ENCODE data around the gene DUSP11.
"Not testable (repeated sequence)": the region's sequence is repeated elsewhere in the genome, so short reads cannot be mapped to it uniquely, and the experiment has no call there.

DUSP11 gene

DNA sequence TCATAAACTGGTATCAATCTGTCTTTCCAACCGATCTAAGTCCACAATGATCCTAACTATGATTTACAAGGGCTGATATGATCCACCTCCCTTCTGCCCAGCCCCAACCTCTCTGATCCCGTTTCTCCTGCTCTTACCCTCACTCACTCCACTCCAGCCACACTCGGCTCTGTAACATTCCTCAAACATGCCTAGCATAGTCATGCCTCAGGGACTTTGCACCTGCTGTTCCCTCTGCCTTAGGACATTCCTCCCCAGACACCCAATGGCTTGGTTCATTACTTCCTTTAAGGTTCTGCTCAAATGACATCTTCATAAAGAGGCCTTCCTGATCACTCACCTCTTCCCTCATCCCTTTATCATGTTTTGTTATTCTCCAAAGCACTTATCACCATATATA lies 9.2 kb downstream of the DUSP11 start:
- no peak for DNase-seq

DNA sequence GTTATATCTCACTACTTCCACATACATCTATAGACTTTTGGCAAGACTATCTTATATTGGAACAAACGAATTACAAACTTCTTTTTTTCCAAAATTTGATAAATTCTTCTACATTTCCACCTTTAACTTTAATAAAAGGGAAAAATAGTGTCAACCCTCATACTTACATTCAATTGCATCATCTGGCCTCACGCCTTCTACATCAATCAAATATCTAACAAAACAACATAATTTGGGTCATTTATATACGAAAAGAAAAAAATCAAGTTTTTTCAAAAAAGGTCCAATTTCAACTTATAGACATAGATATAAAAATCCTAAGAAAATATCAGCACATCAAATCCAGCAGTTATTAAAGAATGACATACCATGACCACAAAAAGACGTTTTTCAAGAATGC lies 12.9 kb downstream of the DUSP11 start:
- no peak for DNase-seq

- DNase-seq, result no peak
Measured at GRCh38 chr2:73766349-73766748, 13.6 kb downstream of the DUSP11 start.

GRCh38 chr2:73764945-73765344 lies 15.0 kb downstream of the DUSP11 start:
- DNase-seq, result no peak

- no peak for DNase-seq
Measured at GRCh38 chr2:73762571-73762970, 17.3 kb downstream of the DUSP11 start.

- no peak for DNase-seq
Measured at GRCh38 chr2:73759904-73760303, 20.0 kb downstream of the DUSP11 start.

DNA sequence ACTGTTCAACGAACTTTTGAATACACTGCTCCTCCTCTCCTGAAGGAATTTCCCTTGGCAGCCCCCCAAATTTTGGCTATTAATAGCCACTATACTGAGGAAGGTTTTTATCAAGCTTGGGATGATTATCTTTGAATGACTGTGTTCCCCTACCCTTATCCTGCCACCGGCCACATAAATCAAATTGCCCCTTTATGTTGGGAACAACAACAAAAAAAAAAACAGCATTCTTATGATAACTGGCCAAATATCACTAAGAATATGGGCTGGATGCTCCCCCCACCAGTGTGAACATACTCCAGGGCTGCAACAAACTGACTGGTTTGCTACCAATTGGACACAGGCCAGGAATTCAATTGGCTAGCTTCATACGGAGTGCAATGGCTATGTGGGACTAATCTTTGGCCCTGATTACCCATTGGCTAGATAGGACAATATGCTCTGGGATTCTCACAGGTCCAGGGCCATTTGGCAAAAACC lies 20.6 kb downstream of the DUSP11 start:
- no peak for DNase-seq

GRCh38 chr2:73754332-73754731 lies 25.6 kb downstream of the DUSP11 start:
- DNase-seq, result not testable (repeated sequence)

DNA sequence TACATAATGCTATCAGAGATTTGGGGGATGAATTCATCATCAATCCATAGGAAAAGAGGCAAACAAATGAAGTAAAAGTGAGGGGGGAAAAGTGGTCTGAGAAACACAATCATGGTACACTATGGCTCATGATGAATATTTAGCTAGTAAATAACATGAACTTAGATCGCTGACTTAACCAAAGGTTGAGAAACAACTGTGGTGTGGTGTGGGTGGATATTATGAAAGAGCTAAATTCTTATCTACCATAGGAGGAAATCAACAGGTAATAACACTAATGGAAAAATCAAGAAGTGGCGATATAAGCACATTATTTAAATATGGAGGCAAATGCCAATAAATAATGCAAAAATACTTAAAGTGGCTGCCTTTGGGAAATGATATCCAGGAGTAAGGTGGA lies 30.6 kb downstream of the DUSP11 start:
- no peak for DNase-seq

DNA sequence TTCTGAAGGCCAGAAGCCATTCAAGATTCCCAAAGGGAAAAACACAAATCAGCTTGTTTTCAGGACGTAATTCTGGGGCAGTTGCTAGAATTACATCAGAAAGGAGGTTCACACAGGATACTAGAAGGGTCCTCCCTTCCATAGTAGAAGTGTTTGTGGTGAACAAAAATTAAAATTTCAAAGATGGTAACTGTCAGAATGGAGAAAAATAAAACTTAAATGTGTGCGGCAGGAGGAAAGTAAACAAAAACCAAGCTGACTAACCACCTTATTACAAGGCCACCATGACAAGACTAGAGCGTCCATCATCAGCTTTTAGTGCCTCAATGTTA lies 33.1 kb downstream of the DUSP11 start:
- no peak for DNase-seq

DNA sequence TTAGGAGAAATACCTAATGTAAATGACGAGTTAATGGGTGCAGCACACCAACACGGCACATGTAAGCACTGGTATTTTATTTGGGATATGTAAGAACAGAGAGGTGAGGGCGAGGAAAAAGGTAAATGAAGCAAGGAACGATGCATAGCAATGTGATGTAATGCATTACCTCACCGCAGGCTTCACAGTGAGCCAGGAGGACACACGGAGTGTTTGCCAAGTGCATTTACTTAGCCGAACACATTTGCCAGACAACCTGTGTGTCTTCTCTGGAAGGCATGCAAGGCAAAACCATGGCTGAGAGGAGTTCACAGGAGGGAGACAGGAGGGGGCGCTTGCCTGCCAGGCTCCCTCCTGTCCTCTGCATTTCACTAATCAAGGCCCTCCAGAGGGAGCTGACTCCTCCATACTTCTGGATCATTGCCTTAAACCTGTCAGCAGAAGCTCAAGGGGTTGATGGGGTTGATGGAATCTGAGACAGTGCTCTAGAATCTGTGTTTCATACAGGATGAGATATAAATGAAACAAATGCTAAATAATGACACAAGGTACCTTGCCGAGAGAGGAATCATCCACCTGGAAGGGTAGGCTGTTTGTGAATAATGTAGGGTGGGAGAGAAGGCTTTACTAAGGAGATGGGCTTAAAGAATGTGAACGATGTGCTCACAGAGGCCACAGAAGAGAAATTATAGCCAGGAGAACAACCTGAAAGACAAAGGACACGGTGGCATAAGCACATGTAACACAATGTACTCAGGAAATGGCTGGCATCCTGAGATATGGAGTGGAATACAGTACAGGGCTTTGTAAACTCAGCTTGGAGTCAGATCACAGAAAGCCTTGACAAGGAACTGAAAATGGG lies 33.7 kb downstream of the DUSP11 start:
- DNase-seq, result no peak

DNA sequence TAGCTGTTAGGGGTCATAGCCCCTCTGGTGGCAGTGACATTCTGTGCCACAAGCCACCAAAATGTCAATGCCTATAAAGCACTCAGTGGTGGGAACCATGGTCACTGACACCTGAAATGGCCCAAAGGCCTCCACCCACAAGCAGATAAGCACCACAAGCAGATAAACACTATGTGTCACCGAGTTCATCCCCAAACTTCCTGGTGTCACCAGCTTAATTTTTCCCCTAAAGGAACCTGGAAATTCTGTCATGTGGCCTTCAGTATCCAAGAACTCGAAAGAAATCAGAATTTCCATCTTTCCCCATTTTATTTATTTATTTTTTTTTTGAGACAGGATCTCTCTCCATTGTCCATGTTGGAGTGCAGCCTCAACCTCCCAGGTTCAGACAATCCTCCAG lies 39.1 kb downstream of the DUSP11 start:
- DNase-seq, result no peak

DNA sequence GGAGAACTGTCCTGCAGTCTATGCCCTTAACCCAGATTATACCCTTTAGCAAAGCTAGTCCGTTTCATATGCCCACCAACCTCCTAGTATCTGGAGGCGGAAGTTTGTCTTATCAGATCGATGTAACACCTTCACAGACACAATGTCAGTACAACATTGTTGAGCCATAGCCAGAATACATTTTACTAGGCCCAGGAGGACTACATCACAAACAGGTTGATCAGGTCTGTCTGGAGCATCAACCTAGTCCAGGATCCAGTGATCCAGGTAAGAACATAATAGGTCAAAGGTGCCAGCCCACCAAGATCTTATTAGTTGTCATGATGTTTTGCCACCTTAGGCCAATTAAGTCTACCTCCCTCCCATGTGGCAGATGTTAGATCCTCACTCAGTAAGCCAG lies 40.8 kb downstream of the DUSP11 start:
- DNase-seq, result no peak

- peak; percentile 90 for DNase-seq
Measured at GRCh38 chr2:73736855-73737779, 42.8 kb downstream of the DUSP11 start, which contains the start of gene TPRKB. Gene TPRKB (minus strand): TSS chr2:73737345. CDS start chr2:73734569, 2,776 bp downstream.

DNA sequence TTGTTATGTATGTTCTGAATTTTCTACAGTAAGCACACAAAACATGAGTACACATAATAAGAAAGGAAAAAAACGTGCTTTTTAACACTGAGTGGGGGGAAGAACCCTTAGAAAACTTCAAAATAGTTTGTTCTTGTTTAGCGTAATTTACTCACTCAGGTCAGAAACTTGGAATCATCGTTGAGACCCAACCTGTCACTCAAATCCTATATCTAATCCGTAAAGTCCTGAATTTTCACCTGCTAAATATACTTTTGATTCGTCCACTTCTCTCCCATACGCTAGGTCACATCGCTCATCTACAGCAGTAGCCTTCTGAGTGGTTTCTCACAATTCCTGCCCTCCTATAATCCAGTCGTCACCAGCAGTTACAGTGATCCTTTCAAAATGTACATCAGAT lies 43.5 kb downstream of the DUSP11 start:
- DNase-seq, result no peak

GRCh38 chr2:73730810-73731209 lies 49.1 kb downstream of the DUSP11 start:
- no peak for DNase-seq

DNA sequence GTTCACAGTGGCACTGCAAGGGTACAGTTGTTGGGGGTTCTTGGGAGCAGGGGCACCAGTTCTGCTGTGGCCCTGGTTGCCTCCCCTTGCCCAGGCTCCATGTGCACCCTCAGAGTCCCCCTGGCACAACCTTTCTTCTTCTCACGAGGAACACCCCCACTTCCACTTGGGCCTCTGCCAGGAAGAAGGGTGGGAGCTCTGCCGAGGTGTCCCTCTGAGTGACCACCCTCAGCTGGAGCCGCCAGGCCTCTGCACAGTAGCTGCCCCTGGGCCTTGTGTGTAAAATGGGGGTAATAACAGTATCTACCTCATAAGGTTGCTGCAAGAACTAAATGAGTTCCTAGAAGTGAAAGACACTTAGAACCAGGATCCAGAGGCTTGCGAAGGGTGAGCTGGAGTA lies 51.2 kb downstream of the DUSP11 start:
- DNase-seq, result no peak

DNA sequence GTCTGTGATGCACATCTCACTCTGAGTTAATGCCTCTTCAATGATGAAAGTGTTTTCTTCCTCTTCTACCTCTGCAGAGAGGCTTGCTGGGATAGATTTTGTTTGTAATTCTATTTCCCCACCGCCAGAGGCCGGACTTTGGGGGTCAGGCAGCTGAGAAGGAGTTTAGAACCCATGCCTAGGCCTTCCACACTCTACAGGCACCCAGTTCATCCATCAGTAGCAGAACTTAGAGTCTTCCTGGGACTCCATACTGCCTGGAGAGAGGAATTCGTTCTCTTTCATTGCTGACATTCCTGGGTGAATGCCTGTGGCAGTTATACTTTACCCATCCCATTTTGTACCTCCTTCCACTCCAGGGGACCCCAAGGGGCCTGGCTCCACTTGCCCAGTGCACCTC lies 51.9 kb downstream of the DUSP11 start:
- no peak for DNase-seq

DNA sequence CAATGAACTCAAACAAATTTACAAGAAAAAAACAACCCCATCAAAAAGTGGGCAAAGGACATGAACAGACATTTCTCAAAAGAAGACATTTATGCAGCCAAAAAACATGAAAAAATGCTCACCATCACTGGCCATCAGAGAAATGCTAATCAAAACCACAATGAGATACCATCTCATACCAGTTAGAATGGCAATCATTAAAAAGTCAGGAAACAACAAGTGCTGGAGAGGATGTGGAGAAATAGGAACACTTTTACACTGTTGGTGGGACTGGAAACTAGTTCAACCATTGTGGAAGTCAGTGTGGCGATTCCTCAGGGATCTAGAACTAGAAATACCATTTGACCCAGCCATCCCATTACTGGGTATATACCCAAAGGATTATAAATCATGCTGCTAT lies 53.2 kb downstream of the DUSP11 start:
- not testable (repeated sequence) for DNase-seq

GRCh38 chr2:73718851-73719621 lies 60.9 kb downstream of the DUSP11 start:
- no peak for DNase-seq

- no peak for DNase-seq
Measured at GRCh38 chr2:73718421-73718820, 61.5 kb downstream of the DUSP11 start.

DNA sequence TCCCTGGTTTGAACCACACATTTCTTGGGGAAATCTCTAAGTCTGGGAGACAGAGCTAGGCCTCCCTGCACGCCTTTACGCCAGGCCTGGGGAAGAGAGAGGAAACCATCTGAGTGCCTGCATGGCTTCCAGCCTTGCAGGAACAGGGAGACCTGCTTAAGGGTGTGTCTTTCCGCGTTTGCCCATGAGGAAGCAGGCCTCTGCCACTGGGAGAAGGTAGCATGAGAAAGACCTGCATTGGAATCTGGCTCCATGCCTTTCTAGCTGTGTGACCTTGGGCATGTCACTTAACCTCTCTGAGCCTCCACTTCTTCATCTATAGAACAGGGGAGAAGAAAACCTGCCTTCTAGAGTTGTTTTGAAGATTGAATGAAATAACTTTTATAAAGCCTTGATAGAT lies 62.2 kb downstream of the DUSP11 start:
- not testable (repeated sequence) for DNase-seq

- DNase-seq, result no peak
Measured at GRCh38 chr2:73717251-73717606, 62.7 kb downstream of the DUSP11 start.
